D721Med (cell line): ENCODE measurements around the gene GFRA3.

ENCODE experiments used
- DNase-seq: peaks from one replicate; pipeline ENCODE4 v3.0.0; 2011; ENCODE audit warnings: low spot score; ENCODE audit not compliant: insufficient read length
- FAIRE-seq: peaks from 2 replicates; lab custom pipeline; 2011; peaks lifted over from hg19 to GRCh38; lab: Jason Lieb, UNC
- CTCF ChIP-seq: IDR thresholded peaks from 2 replicates; pipeline ENCODE4 v1.5.1; 2012; ENCODE audit warnings: mild to moderate bottlenecking, control low read depth; ENCODE audit not compliant: insufficient read depth; ENCODE audit errors: missing control alignments

GFRA3 gene

GRCh38 chr5:138223532-138223931 is 50.9 kb downstream of the GFRA3 start:
- FAIRE-seq (no peak), DNase-seq (no peak)
- no peak for TF ChIP-seq CTCF

- DNase-seq (no peak), FAIRE-seq (no peak)
- no peak for TF ChIP-seq CTCF
These were observed 57.6 kb downstream of the GFRA3 start for GRCh38 chr5:138216799-138217198.

- DNase-seq = peak; percentile 74
- TF ChIP-seq CTCF = no peak
- FAIRE-seq = peak; percentile 32
These were observed 61.0 kb downstream of the GFRA3 start, which contains the start of gene CDC23 for GRCh38 chr5:138213161-138214029. TSS of gene CDC23 (minus strand) at chr5:138213323. CDS start at chr5:138213312, 11 bp downstream.

GRCh38 chr5:138212828-138213160 is 61.6 kb downstream of the GFRA3 start:
- no peak for TF ChIP-seq CTCF

GRCh38 chr5:138210985-138211384 is 63.4 kb downstream of the GFRA3 start:
- no peak for TF ChIP-seq CTCF
- no peak for FAIRE-seq
- DNase-seq = no peak

More at GRCh38 chr5:138212828-138213160, 61.6 kb downstream of the GFRA3 start:
- DNase-seq (no peak), FAIRE-seq (no peak)
